ENCODE data around the gene SLC12A8. TPM values are rescaled to one million over a fixed set of nuclear protein-coding genes. Genes with fewer than 3 reads are reported as not detected.

SLC12A8 gene
- total and polyA plus RNA-seq, 2 experiments from 2014 or later, result 6.9 to 15.9 TPM

DNA sequence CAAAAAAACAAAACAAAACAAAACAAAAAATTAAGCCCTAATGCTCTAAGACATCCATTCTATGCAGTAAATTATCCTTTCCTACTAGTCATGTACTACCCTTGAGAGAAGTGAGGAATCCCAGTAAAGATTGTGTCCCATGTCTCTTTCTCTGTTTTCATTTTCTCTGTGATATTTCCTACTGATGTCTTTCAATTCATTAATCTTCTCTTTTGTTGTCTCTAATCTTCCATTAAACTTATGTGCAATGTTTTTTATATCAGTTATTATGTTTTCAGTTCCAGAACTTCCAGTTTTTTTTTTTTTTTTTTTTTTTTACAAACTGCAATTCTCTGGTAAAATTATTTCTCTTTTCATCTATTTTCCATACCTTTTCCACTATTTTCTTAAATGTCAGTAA is 44.1 kb upstream of the SLC12A8 start (continued):
- no peak for TF ChIP-seq NANOG (IDR thresholded peaks at IDR 0.05; ENCODE audit: borderline replicate concordance)
- TF ChIP-seq ZNF114 (CRISPR knock-in tag; IDR thresholded peaks at IDR 0.05), result no peak
- TF ChIP-seq, protein P1, sequence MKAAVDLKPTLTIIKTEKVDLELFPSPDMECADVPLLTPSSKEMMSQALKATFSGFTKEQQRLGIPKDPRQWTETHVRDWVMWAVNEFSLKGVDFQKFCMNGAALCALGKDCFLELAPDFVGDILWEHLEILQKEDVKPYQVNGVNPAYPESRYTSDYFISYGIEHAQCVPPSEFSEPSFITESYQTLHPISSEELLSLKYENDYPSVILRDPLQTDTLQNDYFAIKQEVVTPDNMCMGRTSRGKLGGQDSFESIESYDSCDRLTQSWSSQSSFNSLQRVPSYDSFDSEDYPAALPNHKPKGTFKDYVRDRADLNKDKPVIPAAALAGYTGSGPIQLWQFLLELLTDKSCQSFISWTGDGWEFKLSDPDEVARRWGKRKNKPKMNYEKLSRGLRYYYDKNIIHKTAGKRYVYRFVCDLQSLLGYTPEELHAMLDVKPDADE (IDR thresholded peaks at IDR 0.05), result no peak

DNA sequence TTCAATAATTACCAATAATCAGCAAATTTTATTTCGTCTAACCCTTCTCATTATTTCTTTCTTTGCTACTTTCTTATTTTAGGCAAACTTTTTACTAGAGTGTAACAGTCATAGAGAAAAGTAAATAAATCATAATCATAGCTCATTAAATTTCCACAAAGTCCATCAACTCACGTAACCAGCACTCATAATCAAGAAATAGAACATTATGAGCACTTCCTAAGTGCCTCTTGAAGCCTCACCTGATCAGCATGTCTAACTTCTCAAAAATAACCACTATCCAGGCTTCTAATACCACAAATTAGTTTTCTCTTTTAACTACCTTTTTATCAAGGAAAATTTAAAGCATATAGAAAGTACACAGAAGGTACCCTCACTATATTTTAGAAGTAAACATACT is 38.4 kb upstream of the SLC12A8 start:
- no peaks in the 10 kb centered on the region for H4K20me1 ChIP-seq (replicated peaks; ENCODE audit: insufficient read depth)
- H3K27me3 Mint-ChIP-seq (ENCODE audit: insufficient read depth, low read depth, poor library complexity), result no peaks in the 10 kb centered on the region
- no peak for DNase-seq (ENCODE audit: low spot score)
- H3K27me3 ChIP-seq (ENCODE audit: insufficient read depth), result no peaks in the 10 kb centered on the region
- H3K9me3 Mint-ChIP-seq, result no peaks in the 10 kb centered on the region
- H3K4me1 ChIP-seq (ENCODE audit: insufficient read depth), result no peaks in the 10 kb centered on the region
- no peak overlapping the region for H2AFZ ChIP-seq
- no peak overlapping the region for H3K4me3 Mint-ChIP-seq
- ATAC-seq, result no peak
- no peaks in the 10 kb centered on the region for H3K36me3 ChIP-seq (ENCODE audit: insufficient read depth)
- H3K36me3 Mint-ChIP-seq (ENCODE audit: low read depth), result no peaks in the 10 kb centered on the region
- no peak overlapping the region for H3K27ac ChIP-seq (ENCODE audit: low read depth)
- H3K79me2 ChIP-seq (replicated peaks; ENCODE audit: insufficient read depth), result no peaks in the 10 kb centered on the region
- no peak overlapping the region for H3K4me3 ChIP-seq
- no peaks in the 10 kb centered on the region for H3K9me2 ChIP-seq (ENCODE audit: insufficient read depth)
- no peaks in the 10 kb centered on the region for H3K4me1 Mint-ChIP-seq
- H3K27ac Mint-ChIP-seq, result no peak overlapping the region
- H3F3A ChIP-seq (replicated peaks; ENCODE audit: low read depth), result no peaks in the 10 kb centered on the region
- H3K4me2 ChIP-seq, result no peak overlapping the region
- TF ChIP-seq JUNB (IDR thresholded peaks at IDR 0.05; ENCODE audit: unreplicated experiment) (no peak), EZH2 (IDR thresholded peaks at IDR 0.05; ENCODE audit: low read depth, unreplicated experiment) (no peak), EZH2phosphoT487 (IDR thresholded peaks at IDR 0.05; ENCODE audit: unreplicated experiment) (no peak), ZNF114 (CRISPR knock-in tag; IDR thresholded peaks at IDR 0.05) (no peak), CREB1 (CRISPR knock-in tag; IDR thresholded peaks at IDR 0.05; ENCODE audit: low read depth) (no peak), ZNF331 (CRISPR knock-in tag; IDR thresholded peaks at IDR 0.05; ENCODE audit: low read depth) (no peak), STAT1 (IDR thresholded peaks at IDR 0.05; ENCODE audit: unreplicated experiment) (no peak), NANOG (IDR thresholded peaks at IDR 0.05; ENCODE audit: borderline replicate concordance) (no peak)
- TF ChIP-seq, protein P2, sequence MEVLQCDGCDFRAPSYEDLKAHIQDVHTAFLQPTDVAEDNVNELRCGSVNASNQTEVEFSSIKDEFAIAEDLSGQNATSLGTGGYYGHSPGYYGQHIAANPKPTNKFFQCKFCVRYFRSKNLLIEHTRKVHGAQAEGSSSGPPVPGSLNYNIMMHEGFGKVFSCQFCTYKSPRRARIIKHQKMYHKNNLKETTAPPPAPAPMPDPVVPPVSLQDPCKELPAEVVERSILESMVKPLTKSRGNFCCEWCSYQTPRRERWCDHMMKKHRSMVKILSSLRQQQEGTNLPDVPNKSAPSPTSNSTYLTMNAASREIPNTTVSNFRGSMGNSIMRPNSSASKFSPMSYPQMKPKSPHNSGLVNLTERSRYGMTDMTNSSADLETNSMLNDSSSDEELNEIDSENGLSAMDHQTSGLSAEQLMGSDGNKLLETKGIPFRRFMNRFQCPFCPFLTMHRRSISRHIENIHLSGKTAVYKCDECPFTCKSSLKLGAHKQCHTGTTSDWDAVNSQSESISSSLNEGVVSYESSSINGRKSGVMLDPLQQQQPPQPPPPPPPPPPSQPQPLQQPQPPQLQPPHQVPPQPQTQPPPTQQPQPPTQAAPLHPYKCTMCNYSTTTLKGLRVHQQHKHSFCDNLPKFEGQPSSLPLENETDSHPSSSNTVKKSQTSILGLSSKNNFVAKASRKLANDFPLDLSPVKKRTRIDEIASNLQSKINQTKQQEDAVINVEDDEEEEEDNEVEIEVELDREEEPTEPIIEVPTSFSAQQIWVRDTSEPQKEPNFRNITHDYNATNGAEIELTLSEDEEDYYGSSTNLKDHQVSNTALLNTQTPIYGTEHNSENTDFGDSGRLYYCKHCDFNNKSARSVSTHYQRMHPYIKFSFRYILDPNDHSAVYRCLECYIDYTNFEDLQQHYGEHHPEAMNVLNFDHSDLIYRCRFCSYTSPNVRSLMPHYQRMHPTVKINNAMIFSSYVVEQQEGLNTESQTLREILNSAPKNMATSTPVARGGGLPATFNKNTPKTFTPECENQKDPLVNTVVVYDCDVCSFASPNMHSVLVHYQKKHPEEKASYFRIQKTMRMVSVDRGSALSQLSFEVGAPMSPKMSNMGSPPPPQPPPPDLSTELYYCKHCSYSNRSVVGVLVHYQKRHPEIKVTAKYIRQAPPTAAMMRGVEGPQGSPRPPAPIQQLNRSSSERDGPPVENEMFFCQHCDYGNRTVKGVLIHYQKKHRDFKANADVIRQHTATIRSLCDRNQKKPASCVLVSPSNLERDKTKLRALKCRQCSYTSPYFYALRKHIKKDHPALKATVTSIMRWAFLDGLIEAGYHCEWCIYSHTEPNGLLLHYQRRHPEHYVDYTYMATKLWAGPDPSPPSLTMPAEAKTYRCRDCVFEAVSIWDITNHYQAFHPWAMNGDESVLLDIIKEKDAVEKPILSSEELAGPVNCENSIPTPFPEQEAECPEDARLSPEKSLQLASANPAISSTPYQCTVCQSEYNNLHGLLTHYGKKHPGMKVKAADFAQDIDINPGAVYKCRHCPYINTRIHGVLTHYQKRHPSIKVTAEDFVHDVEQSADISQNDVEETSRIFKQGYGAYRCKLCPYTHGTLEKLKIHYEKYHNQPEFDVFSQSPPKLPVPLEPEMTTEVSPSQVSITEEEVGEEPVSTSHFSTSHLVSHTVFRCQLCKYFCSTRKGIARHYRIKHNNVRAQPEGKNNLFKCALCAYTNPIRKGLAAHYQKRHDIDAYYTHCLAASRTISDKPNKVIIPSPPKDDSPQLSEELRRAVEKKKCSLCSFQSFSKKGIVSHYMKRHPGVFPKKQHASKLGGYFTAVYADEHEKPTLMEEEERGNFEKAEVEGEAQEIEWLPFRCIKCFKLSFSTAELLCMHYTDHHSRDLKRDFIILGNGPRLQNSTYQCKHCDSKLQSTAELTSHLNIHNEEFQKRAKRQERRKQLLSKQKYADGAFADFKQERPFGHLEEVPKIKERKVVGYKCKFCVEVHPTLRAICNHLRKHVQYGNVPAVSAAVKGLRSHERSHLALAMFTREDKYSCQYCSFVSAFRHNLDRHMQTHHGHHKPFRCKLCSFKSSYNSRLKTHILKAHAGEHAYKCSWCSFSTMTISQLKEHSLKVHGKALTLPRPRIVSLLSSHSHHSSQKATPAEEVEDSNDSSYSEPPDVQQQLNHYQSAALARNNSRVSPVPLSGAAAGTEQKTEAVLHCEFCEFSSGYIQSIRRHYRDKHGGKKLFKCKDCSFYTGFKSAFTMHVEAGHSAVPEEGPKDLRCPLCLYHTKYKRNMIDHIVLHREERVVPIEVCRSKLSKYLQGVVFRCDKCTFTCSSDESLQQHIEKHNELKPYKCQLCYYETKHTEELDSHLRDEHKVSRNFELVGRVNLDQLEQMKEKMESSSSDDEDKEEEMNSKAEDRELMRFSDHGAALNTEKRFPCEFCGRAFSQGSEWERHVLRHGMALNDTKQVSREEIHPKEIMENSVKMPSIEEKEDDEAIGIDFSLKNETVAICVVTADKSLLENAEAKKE (CRISPR knock-in tag; IDR thresholded peaks at IDR 0.05), result no peak
- TF ChIP-seq, protein P3, sequence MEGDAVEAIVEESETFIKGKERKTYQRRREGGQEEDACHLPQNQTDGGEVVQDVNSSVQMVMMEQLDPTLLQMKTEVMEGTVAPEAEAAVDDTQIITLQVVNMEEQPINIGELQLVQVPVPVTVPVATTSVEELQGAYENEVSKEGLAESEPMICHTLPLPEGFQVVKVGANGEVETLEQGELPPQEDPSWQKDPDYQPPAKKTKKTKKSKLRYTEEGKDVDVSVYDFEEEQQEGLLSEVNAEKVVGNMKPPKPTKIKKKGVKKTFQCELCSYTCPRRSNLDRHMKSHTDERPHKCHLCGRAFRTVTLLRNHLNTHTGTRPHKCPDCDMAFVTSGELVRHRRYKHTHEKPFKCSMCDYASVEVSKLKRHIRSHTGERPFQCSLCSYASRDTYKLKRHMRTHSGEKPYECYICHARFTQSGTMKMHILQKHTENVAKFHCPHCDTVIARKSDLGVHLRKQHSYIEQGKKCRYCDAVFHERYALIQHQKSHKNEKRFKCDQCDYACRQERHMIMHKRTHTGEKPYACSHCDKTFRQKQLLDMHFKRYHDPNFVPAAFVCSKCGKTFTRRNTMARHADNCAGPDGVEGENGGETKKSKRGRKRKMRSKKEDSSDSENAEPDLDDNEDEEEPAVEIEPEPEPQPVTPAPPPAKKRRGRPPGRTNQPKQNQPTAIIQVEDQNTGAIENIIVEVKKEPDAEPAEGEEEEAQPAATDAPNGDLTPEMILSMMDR (conservative IDR thresholded peaks at IDR 0.05; ENCODE audit: low read depth in 2 of 2), result no peak
- TF ChIP-seq, protein P4, sequence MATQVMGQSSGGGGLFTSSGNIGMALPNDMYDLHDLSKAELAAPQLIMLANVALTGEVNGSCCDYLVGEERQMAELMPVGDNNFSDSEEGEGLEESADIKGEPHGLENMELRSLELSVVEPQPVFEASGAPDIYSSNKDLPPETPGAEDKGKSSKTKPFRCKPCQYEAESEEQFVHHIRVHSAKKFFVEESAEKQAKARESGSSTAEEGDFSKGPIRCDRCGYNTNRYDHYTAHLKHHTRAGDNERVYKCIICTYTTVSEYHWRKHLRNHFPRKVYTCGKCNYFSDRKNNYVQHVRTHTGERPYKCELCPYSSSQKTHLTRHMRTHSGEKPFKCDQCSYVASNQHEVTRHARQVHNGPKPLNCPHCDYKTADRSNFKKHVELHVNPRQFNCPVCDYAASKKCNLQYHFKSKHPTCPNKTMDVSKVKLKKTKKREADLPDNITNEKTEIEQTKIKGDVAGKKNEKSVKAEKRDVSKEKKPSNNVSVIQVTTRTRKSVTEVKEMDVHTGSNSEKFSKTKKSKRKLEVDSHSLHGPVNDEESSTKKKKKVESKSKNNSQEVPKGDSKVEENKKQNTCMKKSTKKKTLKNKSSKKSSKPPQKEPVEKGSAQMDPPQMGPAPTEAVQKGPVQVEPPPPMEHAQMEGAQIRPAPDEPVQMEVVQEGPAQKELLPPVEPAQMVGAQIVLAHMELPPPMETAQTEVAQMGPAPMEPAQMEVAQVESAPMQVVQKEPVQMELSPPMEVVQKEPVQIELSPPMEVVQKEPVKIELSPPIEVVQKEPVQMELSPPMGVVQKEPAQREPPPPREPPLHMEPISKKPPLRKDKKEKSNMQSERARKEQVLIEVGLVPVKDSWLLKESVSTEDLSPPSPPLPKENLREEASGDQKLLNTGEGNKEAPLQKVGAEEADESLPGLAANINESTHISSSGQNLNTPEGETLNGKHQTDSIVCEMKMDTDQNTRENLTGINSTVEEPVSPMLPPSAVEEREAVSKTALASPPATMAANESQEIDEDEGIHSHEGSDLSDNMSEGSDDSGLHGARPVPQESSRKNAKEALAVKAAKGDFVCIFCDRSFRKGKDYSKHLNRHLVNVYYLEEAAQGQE (IDR thresholded peaks at IDR 0.05; ENCODE audit: unreplicated experiment), result no peak
- TF ChIP-seq, protein P1 (IDR thresholded peaks at IDR 0.05), result no peak
